ENCODE data around the gene CHAT. TPM values are rescaled to one million over a fixed set of nuclear protein-coding genes. Genes with fewer than 3 reads are reported as not detected.

The CHAT gene
- total RNA-seq, 1 donor = not detected

DNA sequence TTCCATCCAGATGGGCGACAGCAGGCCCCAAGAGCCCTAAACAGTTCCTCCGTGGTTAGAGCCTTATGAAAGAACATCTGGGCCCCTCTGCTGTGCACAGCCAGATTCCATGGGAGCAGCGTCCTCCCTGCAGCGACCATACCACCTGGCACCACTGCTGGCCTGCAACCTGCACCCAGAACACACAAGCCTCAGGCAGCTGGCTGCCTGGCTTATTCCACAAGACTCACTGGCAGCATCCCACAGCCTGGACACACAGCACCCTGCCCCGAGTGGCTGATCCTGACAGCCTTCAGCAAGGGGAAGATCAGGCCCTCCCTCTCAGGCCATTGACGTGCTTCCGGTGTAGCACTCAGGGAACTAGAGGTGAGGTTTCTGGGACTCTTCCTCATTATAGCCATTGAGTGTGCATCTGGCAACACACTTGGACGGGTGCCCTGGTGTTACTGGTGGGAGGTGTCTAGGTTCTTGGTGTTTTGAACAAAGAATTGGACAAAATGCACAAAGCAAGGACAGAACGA is 41.2 kb upstream of the CHAT start:
- TF ChIP-seq, protein P1, sequence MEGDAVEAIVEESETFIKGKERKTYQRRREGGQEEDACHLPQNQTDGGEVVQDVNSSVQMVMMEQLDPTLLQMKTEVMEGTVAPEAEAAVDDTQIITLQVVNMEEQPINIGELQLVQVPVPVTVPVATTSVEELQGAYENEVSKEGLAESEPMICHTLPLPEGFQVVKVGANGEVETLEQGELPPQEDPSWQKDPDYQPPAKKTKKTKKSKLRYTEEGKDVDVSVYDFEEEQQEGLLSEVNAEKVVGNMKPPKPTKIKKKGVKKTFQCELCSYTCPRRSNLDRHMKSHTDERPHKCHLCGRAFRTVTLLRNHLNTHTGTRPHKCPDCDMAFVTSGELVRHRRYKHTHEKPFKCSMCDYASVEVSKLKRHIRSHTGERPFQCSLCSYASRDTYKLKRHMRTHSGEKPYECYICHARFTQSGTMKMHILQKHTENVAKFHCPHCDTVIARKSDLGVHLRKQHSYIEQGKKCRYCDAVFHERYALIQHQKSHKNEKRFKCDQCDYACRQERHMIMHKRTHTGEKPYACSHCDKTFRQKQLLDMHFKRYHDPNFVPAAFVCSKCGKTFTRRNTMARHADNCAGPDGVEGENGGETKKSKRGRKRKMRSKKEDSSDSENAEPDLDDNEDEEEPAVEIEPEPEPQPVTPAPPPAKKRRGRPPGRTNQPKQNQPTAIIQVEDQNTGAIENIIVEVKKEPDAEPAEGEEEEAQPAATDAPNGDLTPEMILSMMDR (IDR thresholded peaks at IDR 0.05; ENCODE audit: insufficient read depth, low read length) = no peak
- no peak for DNase-seq (ENCODE audit: low read depth)
- H3K4me3 ChIP-seq (ENCODE audit: low read depth, low read length) = no peak overlapping the region

DNA sequence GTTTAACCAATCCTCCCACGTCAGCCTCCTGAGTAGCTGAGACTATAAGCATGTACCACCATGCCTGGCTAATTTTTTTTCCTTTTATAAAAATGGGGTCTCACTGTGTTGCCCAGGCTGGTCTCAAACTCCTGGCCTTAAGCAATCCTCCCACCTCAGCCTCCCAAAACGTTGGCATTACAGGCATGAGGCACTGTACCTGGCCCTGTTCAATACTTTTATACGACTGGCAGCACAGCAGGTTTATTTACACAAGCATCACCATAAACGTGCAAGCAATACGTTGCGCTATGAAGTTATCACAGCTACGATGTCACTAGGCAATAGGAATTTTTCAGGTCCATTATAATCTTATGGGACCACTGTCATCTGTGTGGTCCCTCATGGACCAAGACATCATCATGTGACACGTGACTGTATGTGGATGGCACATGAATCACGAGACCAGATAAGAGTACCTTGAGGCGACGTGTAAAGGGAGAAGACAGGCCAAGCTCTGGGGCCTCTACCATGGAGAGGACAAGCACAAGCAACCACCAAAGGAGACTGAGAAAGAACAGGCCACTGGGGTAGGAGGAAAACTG is 38.3 kb upstream of the CHAT start:
- TF ChIP-seq, protein P1 (IDR thresholded peaks at IDR 0.05; ENCODE audit: insufficient read depth, low read length) = no peak

DNA sequence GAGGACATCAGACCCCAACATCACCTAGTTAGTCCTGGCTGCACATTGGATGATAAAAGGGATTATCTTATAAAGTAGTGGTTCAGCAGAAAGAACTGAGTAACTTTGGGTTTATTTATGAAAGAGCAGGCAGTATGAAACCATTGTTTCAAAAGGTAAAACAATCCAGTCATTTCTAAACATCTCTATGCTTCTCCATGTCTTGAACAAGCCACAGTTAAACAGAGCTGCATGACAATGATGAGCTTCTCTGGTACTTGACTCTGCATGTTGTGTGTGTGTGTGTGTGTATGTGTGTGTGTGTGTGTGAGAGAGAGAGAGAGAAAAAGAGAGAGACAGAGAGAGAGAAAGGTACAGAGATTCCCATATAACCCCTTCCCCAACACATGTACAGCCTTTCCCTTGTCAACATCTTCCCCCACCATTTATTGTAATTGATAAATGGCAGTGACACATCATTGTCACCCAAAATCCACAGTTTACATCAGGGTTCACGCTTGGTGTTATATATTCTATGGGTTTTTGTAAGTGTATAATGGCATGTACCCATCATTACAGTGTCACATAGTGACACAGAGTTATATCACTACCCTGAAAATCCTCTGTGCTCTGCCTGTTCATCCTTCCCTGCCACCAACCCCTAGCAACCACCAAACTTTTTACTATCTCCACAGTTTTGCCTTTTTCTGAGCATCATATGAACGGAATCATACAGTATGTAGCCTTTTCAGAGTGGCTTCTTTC is 36.5 kb upstream of the CHAT start:
- TF ChIP-seq, protein P1 (IDR thresholded peaks at IDR 0.05; ENCODE audit: insufficient read depth, low read length) = no peak
- H3K4me3 ChIP-seq (ENCODE audit: low read depth, low read length) = no peak overlapping the region
- DNase-seq (ENCODE audit: low read depth) = no peak

More for the DNA sequence above, 38.3 kb upstream of the CHAT start:
- DNase-seq (ENCODE audit: low read depth) = no peak
- no peak overlapping the region for H3K4me3 ChIP-seq (ENCODE audit: low read depth, low read length)

DNA sequence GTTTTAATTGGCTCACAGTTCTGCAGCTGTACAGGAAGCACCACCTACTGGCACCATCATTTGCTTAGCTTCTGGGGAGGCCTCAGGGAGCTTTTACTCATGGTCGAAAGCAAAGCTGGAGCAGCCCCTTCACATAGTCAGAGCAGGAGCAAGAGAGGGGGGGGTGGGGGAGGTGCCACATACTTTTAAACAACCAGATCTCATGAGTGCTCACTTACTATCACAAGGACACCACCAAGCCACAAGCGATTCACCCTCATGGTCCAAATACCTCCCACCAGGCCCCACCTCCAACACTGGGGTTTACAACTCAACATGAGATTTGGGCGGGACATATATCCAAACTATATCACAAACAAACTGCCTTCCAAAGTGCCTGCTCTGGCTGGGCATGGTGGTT is 35.4 kb upstream of the CHAT start:
- no peak for DNase-seq (ENCODE audit: low read depth)
- TF ChIP-seq, protein P1 (IDR thresholded peaks at IDR 0.05; ENCODE audit: insufficient read depth, low read length) = no peak

DNA sequence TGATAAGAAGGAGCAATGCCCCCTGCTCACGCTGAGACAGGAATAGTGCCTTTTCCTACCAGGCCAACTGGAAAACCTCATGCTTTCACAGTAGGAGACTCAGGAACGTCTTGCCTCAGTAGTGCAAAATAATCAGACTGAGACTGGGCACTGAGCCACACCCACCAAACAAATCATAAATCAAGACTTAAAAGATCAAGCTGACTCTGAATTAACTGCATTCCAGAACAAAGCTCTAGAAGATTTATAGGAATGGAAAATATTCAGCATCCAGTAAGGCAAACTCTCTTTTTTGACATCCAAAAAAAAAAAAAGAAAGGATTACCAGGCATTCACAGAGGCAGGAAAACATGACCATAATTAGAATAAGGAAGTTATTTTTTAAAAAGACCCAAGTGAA is 34.2 kb upstream of the CHAT start:
- peak; percentile 90 for DNase-seq (ENCODE audit: low read depth)
- TF ChIP-seq, protein P1 (IDR thresholded peaks at IDR 0.05; ENCODE audit: insufficient read depth, low read length) = no peak
- no peak overlapping the region for H3K4me3 ChIP-seq (ENCODE audit: low read depth, low read length)

More for the DNA sequence above, 35.4 kb upstream of the CHAT start:
- no peak overlapping the region for H3K4me3 ChIP-seq (ENCODE audit: low read depth, low read length)

DNA sequence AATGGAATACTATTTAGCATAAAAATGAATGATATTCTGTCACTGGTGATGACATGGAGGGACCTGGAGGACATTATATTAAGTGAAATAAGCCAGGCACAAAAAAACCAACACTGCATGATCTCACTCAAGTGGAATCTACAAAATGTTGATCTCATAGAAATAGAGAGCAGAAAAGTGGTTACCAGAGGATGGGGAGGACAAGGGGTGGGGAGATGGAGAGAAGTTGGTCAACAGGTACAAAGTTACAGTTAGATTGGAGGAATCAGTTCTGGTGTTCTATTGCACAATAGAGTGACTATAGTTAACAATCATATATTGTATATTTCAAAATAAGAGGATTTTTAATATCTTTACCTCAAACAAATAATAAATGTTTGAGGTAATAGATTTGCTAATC is 28.4 kb upstream of the CHAT start:
- peak; percentile 39 for DNase-seq (ENCODE audit: low read depth)
- TF ChIP-seq, protein P1 (IDR thresholded peaks at IDR 0.05; ENCODE audit: insufficient read depth, low read length) = no peak
- H3K4me3 ChIP-seq (ENCODE audit: low read depth, low read length) = no peak overlapping the region
